Progenitor cell of endocrine pancreas (in vitro differentiated cells): Measurements from ENCODE around the gene LRRC31. TPM values are rescaled to one million over a fixed set of nuclear protein-coding genes. Genes with fewer than 3 reads are reported as not detected.
A peak's percentile ranks its signal among the peaks of the same experiment; 100 is the strongest.

Experiments
- DNase-seq: peaks from one replicate; pipeline ENCODE4 v3.0.0; 2021; ENCODE audit warnings: low spot score; ENCODE audit not compliant: unreplicated experiment
- H3K27ac Mint-ChIP-seq: 2 replicates; pipeline ENCODE4 v1.8.0; 2021; ENCODE audit warnings: mild to moderate bottlenecking, moderate library complexity, mixed read lengths
- H3K27me3 Mint-ChIP-seq: 2 replicates; pipeline ENCODE4 v1.8.0; 2021; ENCODE audit warnings: mixed read lengths
- H3K36me3 Mint-ChIP-seq: 2 replicates; pipeline ENCODE4 v1.8.0; 2022; ENCODE audit warnings: mixed read lengths; ENCODE audit not compliant: insufficient read depth
- H3K4me1 Mint-ChIP-seq: 2 replicates; pipeline ENCODE4 v1.8.0; 2021; ENCODE audit warnings: low read depth, mixed read lengths
- H3K4me3 Mint-ChIP-seq: 2 replicates; pipeline ENCODE4 v1.8.0; 2021; ENCODE audit warnings: low read depth, mild to moderate bottlenecking, moderate library complexity, mixed read lengths
- H3K9me3 Mint-ChIP-seq: 2 replicates; pipeline ENCODE4 v1.8.0; 2021; ENCODE audit warnings: low read depth, mixed read lengths
- CTCF ChIP-seq: fragments of 200-600 bp; sonication (generic); IDR thresholded peaks from one replicate; pipeline ENCODE4 v1.5.0; 2021; ENCODE audit warnings: antibody characterized with exemption, mild to moderate bottlenecking; ENCODE audit not compliant: unreplicated experiment
- total RNA-seq: library from RNA; stranded (reverse); gene quantifications from 2 replicates; pipeline ENCODE4 v1.2.1, GENCODE V29; 2021

Gene LRRC31
- total RNA-seq, 1 donor from 2014 or later = 0.67 TPM

GRCh38 chr3:169907476-169907875 lies 37.7 kb upstream of the LRRC31 start:
- peaks cover 10% of the 10 kb centered on the region for H3K9me3 Mint-ChIP-seq
- H3K4me3 Mint-ChIP-seq = no peak overlapping the region
- peaks cover 12% of the 10 kb centered on the region for H3K27me3 Mint-ChIP-seq
- DNase-seq = no peak
- peaks cover 4% of the 10 kb centered on the region for H3K4me1 Mint-ChIP-seq
- no peak for TF ChIP-seq CTCF
- no peaks in the 10 kb centered on the region for H3K36me3 Mint-ChIP-seq
- no peak overlapping the region for H3K27ac Mint-ChIP-seq

- H3K27me3 Mint-ChIP-seq = peaks cover 12% of the 10 kb centered on the region
- no peak for TF ChIP-seq CTCF
- H3K4me3 Mint-ChIP-seq = no peak overlapping the region
- DNase-seq = no peak
- no peaks in the 10 kb centered on the region for H3K36me3 Mint-ChIP-seq
- H3K27ac Mint-ChIP-seq = no peak overlapping the region
- peaks cover 19% of the 10 kb centered on the region for H3K9me3 Mint-ChIP-seq
- peaks cover 4% of the 10 kb centered on the region for H3K4me1 Mint-ChIP-seq
These were observed 35.7 kb upstream of the LRRC31 start for GRCh38 chr3:169905404-169905803.

- no peaks in the 10 kb centered on the region for H3K36me3 Mint-ChIP-seq
These were observed 31.7 kb upstream of the LRRC31 start for GRCh38 chr3:169901453-169901852.

GRCh38 chr3:169897284-169897683 lies 27.5 kb upstream of the LRRC31 start:
- peaks cover 10% of the 10 kb centered on the region for H3K9me3 Mint-ChIP-seq
- no peak overlapping the region for H3K4me3 Mint-ChIP-seq
- DNase-seq = no peak
- no peak overlapping the region for H3K27ac Mint-ChIP-seq
- no peaks in the 10 kb centered on the region for H3K36me3 Mint-ChIP-seq
- H3K27me3 Mint-ChIP-seq = no peaks in the 10 kb centered on the region
- no peaks in the 10 kb centered on the region for H3K4me1 Mint-ChIP-seq
- no peak for TF ChIP-seq CTCF

More at GRCh38 chr3:169901453-169901852, 31.7 kb upstream of the LRRC31 start:
- Mint-ChIP-seq H3K4me1 (peaks cover 4% of the 10 kb centered on the region), H3K27me3 (peaks cover 5% of the 10 kb centered on the region), H3K4me3 (no peak overlapping the region), H3K27ac (no peak overlapping the region), H3K9me3 (peaks cover 20% of the 10 kb centered on the region)
- DNase-seq = no peak
- no peak for TF ChIP-seq CTCF

- no peak for TF ChIP-seq CTCF
- Mint-ChIP-seq H3K9me3 (no peaks in the 10 kb centered on the region), H3K4me1 (no peaks in the 10 kb centered on the region), H3K27ac (peak overlapping the region; percentile 30), H3K36me3 (no peaks in the 10 kb centered on the region), H3K4me3 (no peak overlapping the region), H3K27me3 (no peaks in the 10 kb centered on the region)
- DNase-seq = no peak
These were observed 25.3 kb upstream of the LRRC31 start for GRCh38 chr3:169895072-169895471.
